SK-N-SH (cell line): ENCODE data around the gene DRD2.

Experiments
- EP300 ChIP-seq, 2 experiments: IDR thresholded peaks; 2 replicates each; pipeline versions ENCODE4 v1.4.0 to v1.6.1; 2012; ENCODE audit warnings: borderline replicate concordance in 1 of 2, low read depth in 1 of 2, low read length in 1 of 2
- NRF1 ChIP-seq: IDR thresholded peaks from 2 replicates; pipeline ENCODE4 v1.6.1; 2012; ENCODE audit warnings: low read depth, mild to moderate bottlenecking, low read length
- RAD21 ChIP-seq: IDR thresholded peaks from 2 replicates; pipeline ENCODE4 v1.6.1; 2012; ENCODE audit warnings: mild to moderate bottlenecking, low read length
- RXRA ChIP-seq: IDR thresholded peaks from 2 replicates; pipeline ENCODE4 v1.4.0; 2012; ENCODE audit warnings: low read depth, mild to moderate bottlenecking, borderline replicate concordance
- SMC3 ChIP-seq: IDR thresholded peaks from 2 replicates; pipeline ENCODE4 v1.6.1; 2012; ENCODE audit warnings: low read depth, low read length, improper control_type of control experiment
- TF ChIP-seq, protein P1 (sequence below): fragments of 150-350 bp; IDR thresholded peaks from 2 replicates; pipeline ENCODE4 v1.6.1; 2016; ENCODE audit warnings: mild to moderate bottlenecking, low read depth, low read length
- TF ChIP-seq, protein P2 (sequence below): IDR thresholded peaks from 2 replicates; pipeline ENCODE4; 2012
- TF ChIP-seq, protein P3 (sequence below): fragments of 200-600 bp; sonication (generic); IDR thresholded peaks from 2 replicates; pipeline ENCODE4 v1.6.1; 2017; ENCODE audit warnings: antibody characterized with exemption, mild to moderate bottlenecking, moderate library complexity
- TF ChIP-seq, protein P4 (sequence below): fragments of 150-350 bp; IDR thresholded peaks from 2 replicates; pipeline ENCODE4 v1.6.1; 2017; ENCODE audit warnings: antibody characterized with exemption, low read length, low read depth, borderline replicate concordance

DNA sequence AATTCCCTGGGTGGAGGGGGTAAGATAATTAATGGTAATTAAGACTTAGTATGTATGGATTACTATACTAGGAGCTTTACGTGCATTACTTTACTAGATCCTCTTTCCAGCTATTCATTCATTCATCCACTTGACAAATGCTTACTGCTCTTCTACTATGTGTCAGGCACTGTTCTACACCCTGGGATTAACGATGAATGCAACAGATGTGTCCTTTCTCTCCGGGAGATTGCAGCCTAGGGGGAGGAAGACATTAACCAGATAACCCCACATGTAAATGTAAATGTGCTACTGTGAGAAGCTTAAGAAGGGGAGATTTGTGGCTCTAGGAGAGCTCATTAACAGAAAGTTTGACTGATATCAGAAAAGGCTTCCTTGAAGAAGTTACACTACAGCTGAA, 85.9 kb downstream of the DRD2 start:
- TF ChIP-seq RXRA, result no peak
- TF ChIP-seq RAD21, result no peak
- TF ChIP-seq, protein P1, sequence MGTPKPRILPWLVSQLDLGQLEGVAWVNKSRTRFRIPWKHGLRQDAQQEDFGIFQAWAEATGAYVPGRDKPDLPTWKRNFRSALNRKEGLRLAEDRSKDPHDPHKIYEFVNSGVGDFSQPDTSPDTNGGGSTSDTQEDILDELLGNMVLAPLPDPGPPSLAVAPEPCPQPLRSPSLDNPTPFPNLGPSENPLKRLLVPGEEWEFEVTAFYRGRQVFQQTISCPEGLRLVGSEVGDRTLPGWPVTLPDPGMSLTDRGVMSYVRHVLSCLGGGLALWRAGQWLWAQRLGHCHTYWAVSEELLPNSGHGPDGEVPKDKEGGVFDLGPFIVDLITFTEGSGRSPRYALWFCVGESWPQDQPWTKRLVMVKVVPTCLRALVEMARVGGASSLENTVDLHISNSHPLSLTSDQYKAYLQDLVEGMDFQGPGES, result no peak
- TF ChIP-seq SMC3, result no peak
- TF ChIP-seq, protein P2, sequence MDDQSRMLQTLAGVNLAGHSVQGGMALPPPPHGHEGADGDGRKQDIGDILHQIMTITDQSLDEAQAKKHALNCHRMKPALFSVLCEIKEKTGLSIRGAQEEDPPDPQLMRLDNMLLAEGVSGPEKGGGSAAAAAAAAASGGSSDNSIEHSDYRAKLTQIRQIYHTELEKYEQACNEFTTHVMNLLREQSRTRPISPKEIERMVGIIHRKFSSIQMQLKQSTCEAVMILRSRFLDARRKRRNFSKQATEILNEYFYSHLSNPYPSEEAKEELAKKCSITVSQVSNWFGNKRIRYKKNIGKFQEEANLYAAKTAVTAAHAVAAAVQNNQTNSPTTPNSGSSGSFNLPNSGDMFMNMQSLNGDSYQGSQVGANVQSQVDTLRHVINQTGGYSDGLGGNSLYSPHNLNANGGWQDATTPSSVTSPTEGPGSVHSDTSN, result no peak
- TF ChIP-seq, protein P3, sequence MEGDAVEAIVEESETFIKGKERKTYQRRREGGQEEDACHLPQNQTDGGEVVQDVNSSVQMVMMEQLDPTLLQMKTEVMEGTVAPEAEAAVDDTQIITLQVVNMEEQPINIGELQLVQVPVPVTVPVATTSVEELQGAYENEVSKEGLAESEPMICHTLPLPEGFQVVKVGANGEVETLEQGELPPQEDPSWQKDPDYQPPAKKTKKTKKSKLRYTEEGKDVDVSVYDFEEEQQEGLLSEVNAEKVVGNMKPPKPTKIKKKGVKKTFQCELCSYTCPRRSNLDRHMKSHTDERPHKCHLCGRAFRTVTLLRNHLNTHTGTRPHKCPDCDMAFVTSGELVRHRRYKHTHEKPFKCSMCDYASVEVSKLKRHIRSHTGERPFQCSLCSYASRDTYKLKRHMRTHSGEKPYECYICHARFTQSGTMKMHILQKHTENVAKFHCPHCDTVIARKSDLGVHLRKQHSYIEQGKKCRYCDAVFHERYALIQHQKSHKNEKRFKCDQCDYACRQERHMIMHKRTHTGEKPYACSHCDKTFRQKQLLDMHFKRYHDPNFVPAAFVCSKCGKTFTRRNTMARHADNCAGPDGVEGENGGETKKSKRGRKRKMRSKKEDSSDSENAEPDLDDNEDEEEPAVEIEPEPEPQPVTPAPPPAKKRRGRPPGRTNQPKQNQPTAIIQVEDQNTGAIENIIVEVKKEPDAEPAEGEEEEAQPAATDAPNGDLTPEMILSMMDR, result no peak
- no peak for TF ChIP-seq NRF1
- no peak for TF ChIP-seq EP300 (IDR thresholded peaks at IDR 0.05; ENCODE audit: borderline replicate concordance in 1 of 2, low read depth in 1 of 2, low read length in 1 of 2)
- TF ChIP-seq, protein P4, sequence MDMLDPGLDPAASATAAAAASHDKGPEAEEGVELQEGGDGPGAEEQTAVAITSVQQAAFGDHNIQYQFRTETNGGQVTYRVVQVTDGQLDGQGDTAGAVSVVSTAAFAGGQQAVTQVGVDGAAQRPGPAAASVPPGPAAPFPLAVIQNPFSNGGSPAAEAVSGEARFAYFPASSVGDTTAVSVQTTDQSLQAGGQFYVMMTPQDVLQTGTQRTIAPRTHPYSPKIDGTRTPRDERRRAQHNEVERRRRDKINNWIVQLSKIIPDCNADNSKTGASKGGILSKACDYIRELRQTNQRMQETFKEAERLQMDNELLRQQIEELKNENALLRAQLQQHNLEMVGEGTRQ, result no peak
